ENCODE results near the gene SENP3.

Gene SENP3

DNA sequence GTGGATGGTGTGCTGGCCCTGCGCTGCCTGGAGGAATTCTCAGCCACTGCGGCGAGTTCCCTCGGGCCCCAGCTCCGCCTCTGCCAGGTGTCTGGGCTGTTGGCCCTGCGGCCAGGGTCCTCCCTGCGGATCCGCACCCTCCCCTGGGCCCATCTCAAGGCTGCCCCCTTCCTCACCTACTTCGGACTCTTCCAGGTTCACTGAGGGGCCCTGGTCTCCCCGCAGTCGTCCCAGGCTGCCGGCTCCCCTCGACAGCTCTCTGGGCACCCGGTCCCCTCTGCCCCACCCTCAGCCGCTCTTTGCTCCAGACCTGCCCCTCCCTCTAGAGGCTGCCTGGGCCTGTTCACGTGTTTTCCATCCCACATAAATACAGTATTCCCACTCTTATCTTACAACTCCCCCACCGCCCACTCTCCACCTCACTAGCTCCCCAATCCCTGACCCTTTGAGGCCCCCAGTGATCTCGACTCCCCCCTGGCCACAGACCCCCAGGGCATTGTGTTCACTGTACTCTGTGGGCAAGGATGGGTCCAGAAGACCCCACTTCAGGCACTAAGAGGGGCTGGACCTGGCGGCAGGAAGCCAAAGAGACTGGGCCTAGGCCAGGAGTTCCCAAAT lies 4.5 kb upstream of the SENP3 start:
- DNase-seq: no peak

DNA sequence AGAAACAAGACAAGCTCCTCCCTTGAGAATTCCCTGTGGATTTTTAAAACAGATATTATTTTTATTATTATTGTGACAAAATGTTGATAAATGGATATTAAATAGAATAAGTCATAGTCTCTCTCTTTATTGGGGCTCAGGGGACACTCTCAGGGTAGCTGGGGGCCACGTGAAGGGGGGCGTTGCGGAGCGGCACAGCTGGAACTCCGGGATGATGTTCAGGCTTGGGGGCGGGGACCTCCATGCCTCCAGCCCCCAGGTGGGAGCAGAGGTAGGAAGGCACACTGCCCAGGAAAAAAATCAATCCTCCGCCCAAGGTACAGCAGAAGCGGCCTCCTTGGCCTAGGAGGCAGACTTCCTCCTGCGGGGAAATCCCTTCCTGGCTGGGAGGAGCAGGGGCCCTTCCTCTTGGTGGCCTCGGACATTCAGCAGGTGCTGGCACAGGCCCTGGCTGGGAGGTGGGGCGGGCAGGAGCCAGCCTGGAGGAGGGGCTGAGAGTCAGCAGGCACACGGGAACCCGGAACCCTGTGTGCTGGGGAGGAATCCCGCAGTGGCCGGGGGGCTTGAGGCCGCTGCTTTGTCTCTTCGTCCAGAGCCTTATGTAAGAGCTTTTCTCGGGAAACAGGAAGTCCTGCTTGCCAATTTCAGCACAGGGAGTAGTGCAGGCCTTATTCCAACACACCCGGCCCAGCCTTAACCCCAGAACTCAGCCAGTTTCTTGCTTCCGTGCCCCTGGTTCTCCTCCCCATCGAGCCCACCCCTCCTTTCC lies 3.8 kb upstream of the SENP3 start:
- peak in 1 of 2 donors; percentile 75 for DNase-seq

DNA sequence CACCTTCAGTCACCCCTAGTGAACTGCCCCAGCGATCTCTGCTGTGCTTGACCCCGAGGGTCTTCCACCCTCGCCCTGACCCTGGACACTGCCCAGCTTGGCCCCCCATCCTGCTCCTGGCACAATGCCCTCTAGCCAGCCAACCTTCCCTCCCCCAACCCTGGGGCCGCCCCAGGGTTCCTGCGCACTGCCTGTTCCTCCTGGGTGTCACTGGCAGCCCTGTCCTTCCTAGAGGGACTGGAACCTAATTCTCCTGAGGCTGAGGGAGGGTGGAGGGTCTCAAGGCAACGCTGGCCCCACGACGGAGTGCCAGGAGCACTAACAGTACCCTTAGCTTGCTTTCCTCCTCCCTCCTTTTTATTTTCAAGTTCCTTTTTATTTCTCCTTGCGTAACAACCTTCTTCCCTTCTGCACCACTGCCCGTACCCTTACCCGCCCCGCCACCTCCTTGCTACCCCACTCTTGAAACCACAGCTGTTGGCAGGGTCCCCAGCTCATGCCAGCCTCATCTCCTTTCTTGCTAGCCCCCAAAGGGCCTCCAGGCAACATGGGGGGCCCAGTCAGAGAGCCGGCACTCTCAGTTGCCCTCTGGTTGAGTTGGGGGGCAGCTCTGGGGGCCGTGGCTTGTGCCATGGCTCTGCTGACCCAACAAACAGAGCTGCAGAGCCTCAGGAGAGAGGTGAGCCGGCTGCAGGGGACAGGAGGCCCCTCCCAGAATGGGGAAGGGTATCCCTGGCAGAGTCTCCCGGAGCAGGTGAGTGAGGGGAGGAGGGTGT lies 3.0 kb upstream of the SENP3 start, which contains the start of gene TNFSF13:
TSS of gene TNFSF13 (plus strand) at position 207 of the 776 bp plus-strand sequence. CDS start at position 497, 290 bp downstream.
- DNase-seq: no peak

DNA sequence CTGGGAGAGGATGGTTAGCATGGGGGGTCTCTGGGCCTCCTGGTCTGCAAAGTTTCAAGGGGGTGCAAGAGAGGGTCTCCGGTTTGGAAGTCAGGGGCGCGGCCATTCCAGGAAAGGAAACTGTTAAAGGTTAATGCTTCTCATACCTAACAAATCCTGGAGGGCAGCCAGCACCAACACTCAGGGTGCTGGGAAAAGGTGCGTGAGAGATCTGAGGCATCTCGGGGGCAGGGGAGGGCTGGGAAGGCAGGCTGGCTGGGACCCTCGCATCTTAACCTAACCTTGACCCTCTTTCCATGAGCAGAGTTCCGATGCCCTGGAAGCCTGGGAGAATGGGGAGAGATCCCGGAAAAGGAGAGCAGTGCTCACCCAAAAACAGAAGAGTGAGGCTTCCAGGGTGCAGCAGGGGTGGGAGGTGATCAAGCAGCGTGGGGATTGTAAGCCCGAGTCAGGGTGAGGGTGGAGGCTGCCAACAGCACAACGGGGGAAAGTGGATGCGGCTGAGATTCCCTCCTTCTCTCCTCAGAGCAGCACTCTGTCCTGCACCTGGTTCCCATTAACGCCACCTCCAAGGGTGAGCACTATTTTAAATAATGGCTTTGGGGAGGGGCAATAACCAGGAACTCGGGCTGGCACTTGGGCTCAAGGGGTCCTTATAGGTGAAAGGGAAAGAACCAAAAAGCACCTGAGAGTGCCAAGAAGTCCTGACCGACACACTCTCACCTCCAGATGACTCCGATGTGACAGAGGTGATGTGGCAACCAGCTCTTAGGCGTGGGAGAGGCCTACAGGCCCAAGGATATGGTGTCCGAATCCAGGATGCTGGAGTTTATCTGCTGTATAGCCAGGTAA lies 2.2 kb upstream of the SENP3 start:
- DNase-seq: no peak

DNA sequence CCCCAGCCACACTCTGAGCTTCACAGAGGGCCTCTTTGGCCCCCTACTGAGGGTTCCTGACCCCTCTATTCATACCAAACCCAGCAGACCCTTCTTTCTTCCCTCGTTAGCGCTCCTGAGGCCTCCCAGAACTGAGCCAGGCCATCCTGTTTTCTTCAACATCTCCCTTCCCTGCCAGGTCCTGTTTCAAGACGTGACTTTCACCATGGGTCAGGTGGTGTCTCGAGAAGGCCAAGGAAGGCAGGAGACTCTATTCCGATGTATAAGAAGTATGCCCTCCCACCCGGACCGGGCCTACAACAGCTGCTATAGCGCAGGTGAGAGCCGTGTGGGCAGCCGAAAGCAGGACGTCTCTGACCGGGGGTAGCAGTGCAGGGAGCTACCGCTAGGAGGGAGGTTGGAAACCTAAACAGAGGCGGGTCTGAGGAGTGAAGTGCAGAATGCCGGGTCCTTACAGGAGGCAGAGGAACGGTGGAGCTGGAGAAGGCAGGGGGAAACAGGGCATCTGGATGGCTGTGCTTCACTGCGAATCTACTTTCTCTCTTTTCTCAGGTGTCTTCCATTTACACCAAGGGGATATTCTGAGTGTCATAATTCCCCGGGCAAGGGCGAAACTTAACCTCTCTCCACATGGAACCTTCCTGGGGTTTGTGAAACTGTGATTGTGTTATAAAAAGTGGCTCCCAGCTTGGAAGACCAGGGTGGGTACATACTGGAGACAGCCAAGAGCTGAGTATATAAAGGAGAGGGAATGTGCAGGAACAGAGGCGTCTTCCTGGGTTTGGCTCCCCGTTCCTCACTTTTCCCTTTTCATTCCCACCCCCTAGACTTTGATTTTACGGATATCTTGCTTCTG lies 1.3 kb upstream of the SENP3 start:
- DNase-seq: peak; percentile 65 to 66

DNA sequence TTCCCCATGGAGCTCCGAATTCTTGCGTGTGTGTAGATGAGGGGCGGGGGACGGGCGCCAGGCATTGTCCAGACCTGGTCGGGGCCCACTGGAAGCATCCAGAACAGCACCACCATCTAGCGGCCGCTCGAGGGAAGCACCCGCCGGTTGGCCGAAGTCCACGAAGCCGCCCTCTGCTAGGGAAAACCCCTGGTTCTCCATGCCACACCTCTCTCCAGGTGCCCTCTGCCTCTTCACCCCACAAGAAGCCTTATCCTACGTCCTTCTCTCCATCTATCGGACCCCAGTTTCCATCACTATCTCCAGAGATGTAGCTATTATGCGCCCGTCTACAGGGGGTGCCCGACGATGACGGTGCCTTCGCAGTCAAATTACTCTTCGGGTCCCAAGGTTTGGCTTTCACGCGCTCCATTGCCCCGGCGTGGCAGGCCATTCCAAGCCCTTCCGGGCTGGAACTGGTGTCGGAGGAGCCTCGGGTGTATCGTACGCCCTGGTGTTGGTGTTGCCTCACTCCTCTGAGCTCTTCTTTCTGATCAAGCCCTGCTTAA lies 617 bp upstream of the SENP3 start:
- DNase-seq: peak; percentile 86

DNA sequence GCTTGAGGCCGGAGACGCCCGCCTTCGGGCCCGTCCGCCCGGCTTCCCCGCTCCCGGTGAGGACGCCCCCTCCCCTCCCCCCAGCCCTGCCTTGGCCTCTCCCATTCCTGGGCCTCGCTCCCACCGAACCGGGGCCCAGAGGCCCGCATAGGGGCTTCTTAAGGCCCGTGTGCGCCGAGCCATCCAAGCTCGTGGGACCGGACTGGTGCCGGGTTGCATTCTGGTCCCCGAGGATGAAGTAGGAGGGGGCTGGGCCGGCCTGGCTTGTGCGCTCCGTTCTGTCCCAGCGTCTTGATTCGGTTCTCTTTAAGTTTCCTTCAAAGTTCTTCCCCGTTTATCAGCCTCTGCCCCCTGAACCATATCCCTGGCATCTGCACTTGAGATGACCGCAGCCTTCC lies 488 bp downstream of the SENP3 start:
- no peak for DNase-seq

DNA sequence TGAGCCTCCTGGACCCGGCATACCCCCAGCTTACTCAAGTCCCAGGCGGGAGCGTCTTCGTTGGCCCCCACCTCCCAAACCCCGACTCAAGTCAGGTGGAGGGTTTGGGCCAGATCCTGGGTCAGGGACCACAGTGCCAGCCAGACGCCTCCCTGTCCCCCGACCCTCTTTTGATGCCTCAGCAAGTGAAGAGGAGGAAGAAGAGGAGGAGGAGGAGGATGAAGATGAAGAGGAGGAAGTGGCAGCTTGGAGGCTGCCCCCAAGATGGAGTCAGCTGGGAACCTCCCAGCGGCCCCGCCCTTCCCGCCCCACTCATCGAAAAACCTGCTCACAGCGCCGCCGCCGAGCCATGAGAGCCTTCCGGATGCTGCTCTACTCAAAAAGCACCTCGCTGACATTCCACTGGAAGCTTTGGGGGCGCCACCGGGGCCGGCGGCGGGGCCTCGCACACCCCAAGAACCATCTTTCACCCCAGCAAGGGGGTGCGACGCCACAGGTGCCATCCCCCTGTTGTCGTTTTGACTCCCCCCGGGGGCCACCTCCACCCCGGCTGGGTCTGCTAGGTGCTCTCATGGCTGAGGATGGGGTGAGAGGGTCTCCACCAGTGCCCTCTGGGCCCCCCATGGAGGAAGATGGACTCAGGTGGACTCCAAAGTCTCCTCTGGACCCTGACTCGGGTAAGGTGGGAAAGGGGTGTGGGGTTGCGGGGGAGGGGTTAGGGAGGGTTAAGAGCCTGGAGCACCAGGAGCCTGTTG lies 1.6 kb downstream of the SENP3 start:
- DNase-seq: no peak

DNA sequence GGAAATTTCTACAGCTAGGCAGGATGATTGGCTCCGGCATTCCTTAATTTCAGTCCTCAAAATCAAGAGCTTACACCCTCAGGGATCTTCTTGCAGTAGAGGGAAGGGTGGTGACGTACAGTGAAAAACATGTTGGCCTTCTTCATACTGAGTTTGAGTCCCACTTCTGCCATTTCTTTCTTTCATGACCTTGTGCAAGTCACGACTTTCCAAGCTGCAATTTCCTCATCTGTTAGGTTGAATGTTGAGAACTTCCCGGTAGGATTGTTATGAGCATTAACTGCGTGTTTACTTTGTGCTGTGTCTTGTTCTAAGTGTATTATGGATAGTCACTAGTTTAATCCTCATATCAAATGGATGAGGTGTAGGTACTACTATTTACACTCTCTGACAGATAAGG lies 7.9 kb downstream of the SENP3 start:
- DNase-seq: no peak

DNA sequence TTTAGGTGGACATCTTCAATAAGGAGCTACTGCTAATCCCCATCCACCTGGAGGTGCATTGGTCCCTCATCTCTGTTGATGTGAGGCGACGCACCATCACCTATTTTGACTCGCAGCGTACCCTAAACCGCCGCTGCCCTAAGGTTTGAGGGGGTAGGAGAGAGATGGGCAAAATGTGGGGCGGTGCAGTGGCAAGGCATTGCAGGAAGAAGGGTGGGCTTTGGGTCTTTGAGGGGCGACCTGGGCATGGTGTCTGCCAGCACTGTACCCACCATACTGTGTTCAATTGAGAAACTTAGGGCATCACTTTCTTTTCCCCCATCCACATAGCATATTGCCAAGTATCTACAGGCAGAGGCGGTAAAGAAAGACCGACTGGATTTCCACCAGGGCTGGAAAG lies 8.6 kb downstream of the SENP3 start:
- no peak for DNase-seq

DNA sequence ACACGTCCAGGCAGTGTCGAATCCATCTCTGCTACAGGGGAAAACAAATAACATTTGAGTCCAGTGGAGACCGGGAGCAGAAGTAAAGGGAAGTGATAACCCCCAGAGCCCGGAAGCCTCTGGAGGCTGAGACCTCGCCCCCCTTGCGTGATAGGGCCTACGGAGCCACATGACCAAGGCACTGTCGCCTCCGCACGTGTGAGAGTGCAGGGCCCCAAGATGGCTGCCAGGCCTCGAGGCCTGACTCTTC lies 10.5 kb downstream of the SENP3 start:
- no peak for DNase-seq

DNA sequence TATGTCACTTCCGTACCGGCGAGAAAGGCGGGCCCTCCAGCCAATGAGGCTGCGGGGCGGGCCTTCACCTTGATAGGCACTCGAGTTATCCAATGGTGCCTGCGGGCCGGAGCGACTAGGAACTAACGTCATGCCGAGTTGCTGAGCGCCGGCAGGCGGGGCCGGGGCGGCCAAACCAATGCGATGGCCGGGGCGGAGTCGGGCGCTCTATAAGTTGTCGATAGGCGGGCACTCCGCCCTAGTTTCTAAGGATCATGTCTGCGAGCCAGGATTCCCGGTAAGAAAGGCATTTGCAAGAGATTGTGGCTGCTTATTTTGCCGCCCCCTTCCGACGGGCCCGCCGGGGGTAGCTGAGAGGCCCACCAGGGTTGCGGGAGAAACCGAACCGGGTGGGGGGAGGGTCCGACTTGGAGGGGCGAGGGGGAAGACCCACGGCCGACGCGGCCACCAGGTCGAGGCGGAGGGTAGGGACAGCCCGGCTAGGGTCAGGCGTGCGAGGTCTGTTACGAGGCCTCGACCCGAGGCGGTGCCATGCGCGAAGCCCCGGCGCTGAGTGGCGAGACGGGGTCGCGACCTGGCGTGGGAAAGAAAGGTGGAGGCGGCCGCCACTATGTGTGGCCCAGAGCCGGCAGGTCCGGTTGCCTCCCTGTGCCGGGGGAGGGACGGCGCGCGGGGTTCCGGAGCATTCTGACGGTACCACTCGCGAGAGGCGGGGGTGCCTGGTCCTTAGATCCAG lies 11.0 kb downstream of the SENP3 start:
- DNase-seq: peak; percentile 100

DNA sequence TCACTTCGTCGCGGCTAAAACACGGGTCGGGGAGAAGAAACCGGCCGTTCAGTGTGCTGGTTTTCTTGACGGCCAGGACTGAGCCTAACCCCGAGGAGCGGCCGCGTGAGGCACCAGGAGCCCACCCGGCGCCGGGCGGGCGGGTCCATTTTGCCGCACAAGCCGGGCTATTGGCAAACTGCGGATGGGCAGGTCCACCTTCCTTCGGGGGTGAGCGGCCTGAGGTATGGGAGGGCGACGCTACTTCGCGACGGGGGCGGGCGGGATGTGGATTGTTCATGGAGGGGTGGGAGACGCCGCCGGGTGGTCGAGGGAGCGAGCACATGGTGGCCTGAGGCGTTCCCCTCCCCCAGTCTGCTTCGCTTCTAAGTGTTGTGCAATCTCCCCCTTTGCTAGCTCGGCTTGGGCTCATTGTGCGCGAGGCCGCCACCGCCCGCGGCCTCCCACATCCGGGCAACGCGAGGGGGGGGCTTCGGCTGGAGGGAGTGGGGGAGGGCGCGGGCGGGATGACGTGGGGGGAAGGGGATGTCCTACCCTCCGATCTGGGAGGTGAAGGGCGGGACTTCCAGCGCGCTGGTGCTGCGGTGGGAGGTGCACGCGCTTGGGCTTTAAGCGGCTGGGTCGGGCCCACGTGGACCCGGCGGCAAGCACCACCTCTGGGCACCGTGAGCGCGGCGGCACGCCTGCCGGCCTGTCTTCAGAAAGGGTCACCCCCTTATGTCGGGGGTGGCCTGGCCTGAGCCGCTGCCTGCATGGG lies 11.8 kb downstream of the SENP3 start:
- peak; percentile 94 to 95 for DNase-seq

DNA sequence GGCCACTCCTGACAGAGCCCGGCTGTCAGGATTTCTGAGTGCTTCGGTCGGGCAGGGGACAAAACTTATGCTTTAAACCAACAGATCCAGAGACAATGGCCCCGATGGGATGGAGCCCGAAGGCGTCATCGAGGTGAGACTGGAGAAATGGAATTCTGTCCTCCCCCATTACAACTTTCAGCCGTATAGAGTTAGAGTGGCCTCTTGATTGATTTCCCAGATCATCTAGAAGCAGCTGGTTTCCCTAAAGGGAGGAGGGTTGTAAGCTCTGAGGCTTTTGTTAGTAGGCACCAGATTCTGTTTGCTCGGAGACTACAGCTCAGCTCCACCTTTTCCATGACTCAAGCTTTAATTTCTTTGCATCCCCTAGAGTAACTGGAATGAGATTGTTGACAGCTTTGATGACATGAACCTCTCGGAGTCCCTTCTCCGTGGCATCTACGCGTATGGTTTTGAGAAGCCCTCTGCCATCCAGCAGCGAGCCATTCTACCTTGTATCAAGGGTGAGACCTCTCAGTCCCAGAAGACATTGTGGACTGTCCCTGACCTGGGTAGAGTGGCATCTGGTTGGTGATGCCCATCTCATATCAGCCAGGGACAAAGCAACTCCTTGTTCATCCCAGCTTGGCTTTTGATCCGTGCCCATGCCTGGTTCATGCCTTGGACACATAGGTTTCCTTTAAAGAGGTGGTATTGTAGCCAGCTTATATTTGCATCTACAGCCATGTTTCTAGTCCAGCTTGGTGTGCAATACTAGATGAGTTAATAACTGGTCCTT lies 12.6 kb downstream of the SENP3 start:
- DNase-seq: no peak

DNA sequence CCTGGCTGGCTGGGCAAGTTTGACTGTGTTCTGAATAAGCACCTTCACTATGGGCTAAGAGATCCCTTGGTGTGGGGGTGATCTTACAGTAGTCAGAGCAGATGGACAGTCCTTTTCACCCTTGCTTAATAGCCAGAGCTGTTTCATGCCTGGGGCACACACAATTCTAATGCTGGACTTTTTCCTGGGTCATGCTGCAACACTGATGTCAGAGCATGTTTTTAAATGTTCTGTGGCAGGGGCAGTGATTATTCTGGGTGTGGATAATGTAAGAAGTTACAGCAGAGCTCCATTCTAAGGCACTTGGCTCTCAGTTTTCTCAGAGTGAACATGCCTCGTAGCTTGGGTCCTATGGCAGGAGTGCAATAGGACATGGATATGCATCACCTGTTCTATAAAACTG lies 13.8 kb downstream of the SENP3 start:
- no peak for DNase-seq

DNA sequence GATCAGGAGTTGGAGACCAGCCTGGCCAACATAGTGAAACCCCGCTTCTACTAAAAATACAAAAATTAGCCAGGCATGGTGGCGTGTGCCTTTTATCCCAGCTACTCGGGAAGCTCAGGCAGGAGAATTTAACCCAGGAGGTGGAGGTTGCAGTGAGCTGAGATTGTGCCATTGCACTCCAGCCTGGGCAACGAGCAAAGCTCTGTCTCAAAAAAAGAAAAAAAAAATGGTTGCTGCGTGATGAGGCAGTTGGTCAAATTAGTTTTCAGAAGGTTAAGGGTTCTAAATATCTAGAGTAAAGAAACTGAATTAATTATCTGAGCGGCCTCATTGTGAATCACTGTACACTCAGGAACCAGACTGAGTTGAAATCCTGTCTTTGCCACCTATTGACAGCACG lies 14.2 kb downstream of the SENP3 start:
- DNase-seq: no peak

DNA sequence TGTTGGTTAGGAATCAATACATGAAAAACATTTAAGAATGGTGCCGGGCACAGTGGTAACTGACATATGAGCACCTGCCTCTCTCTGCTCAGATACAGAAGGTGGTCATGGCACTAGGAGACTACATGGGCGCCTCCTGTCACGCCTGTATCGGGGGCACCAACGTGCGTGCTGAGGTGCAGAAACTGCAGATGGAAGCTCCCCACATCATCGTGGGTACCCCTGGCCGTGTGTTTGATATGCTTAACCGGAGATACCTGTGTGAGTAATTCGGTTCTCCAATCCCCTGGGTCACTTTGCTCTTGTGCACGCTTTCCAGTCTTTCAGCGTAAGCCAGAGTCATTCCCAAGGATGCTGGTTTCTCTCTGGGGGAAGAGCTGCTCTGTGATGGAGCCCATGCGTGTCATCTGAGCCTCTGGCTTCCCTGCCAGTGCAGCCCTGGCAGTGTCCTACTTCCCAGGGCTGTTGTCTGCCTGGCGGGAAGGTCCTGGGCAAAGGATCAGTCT lies 14.8 kb downstream of the SENP3 start:
- DNase-seq: no peak
